B cell (primary cell): Measurements from ENCODE around the gene CTDSP2.

ENCODE experiments used
- EZH2 ChIP-seq: IDR thresholded peaks from 2 replicates; pipeline ENCODE4 v1.6.1; 2012; ENCODE audit warnings: borderline replicate concordance, low read depth, mild to moderate bottlenecking, moderate library complexity, low read length; ENCODE audit not compliant: insufficient read depth, poor library complexity, severe bottlenecking
- TF ChIP-seq, protein P1 (sequence below): fragments of 200-600 bp; IDR thresholded peaks from one replicate; pipeline ENCODE4 v1.8.0; 2022; ENCODE audit warnings: antibody characterized with exemption, mild to moderate bottlenecking

DNA sequence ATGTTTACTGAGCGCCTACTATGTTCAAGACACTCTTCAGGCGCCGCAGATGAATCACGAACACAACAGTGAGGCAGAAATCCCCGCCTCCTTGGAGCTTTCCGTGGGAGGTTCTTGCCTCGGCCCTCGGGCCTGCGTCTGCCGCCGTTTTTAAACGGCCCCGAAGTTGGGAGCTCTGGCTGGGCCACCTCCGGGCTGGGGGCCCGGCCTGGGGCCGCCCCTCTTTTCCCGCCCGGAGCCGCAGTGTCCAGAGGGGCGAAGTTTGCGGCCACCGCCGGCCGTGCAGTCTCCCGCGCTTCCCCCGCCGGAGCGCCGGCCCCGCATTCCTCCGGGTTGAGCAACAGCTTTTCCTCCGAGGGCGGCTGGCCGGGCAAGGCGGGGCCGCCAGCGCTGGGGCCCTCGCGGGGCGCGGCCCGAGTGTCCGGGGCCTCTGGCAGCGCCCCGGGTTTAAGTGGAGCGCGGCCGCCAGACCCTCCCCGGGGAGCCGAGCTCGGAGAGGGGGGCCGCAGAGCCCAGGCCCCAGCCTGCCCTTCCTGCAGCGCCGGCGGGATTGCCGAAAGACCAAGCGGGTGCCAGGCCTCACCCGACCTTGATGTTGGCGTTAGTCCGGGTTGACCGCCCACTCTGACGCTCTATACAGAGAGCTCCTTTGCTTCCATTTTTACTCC, 18.7 kb upstream of the CTDSP2 start:
- TF ChIP-seq, protein P1, sequence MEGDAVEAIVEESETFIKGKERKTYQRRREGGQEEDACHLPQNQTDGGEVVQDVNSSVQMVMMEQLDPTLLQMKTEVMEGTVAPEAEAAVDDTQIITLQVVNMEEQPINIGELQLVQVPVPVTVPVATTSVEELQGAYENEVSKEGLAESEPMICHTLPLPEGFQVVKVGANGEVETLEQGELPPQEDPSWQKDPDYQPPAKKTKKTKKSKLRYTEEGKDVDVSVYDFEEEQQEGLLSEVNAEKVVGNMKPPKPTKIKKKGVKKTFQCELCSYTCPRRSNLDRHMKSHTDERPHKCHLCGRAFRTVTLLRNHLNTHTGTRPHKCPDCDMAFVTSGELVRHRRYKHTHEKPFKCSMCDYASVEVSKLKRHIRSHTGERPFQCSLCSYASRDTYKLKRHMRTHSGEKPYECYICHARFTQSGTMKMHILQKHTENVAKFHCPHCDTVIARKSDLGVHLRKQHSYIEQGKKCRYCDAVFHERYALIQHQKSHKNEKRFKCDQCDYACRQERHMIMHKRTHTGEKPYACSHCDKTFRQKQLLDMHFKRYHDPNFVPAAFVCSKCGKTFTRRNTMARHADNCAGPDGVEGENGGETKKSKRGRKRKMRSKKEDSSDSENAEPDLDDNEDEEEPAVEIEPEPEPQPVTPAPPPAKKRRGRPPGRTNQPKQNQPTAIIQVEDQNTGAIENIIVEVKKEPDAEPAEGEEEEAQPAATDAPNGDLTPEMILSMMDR: no peak
- TF ChIP-seq EZH2: peak; percentile 88
